CD4-positive, alpha-beta T cell treated with Interleukin-4 for 4 hours (primary cell): ENCODE results near the gene ABCA2.

Experiments
- DNase-seq: peaks from one replicate; pipeline ENCODE4 v3.0.0-alpha.2; 2020

The ABCA2 gene

DNA sequence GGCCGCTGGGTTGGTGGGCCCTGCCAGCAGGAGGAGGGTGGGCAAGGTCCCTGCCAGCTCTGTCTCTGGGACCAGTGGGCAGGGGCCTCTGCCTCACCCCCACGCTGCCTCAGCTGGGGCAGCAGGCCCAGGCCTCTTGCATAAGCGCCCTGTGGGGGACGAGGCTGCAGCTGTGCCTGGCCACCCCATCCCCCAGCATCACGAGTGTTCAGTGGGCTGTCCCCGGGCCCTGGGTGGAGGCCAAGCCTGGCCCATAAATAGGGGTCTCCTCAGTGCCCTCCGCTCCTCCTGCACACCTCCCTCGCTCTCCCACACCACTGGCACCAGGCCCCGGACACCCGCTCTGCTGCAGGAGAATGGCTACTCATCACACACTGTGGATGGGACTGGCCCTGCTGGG is 50.8 kb downstream of the ABCA2 start, which contains the start of gene PTGDS:
Gene PTGDS, plus strand, starts transcription at position 282 of the 400 bp plus-strand sequence. Its CDS starts 75 bp downstream, at position 357.
- DNase-seq = no peak

DNA sequence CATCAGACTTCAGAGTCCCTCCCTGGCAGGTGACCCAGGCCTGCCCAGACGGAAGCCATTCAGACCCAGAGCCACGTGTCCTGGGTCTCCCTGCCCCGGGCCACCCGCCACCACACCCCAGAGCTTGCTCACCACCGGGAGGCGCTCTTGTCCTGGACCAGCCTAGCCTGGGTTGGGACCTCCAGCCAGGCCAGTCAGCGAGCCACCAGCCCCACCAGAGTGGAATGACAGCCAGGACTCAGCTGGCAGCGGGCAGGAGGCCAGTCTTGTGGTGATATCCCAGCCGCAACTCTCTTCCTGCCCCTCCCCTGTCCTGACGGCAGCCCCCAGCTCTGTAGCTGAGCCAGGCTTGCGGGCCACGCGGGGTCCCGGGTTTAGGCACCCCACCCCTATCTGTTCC is 52.4 kb downstream of the ABCA2 start:
- no peak for DNase-seq

DNA sequence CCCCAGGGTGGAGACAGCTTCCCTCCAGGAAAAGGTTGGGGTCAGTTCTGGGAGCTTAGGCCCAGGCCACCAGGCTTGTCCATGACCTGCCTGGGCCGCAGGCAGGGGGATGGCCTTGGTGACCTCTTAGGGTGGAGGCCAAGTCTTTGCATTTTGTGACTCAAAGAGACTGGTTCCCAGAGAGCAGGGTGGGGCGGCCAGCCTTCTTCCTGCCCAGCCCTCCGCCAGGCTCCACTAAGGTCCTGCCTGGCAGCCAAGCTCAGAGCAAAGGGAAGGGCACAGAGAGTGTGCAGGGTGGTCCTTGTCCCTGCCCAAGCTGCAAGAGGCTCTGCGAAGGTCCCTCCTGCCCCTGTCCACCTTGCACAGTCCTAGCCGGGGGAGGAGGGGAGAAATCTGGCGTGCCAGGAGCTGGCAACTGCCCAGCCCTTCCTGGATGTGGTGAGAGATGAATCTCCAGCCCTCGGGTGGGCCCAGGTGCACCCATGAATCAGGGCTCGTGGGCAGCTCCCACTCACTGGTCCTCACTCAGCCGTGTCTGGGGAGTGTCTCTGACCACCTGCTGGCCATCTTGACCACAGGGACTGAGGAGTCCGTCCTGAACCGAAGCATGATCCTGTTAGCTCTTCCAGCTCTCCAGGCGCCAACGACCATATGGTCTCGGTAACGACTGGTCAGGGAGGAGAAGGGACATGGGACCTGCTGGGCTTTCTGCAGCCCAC is 53.1 kb downstream of the ABCA2 start:
- peak; percentile 29 for DNase-seq

DNA sequence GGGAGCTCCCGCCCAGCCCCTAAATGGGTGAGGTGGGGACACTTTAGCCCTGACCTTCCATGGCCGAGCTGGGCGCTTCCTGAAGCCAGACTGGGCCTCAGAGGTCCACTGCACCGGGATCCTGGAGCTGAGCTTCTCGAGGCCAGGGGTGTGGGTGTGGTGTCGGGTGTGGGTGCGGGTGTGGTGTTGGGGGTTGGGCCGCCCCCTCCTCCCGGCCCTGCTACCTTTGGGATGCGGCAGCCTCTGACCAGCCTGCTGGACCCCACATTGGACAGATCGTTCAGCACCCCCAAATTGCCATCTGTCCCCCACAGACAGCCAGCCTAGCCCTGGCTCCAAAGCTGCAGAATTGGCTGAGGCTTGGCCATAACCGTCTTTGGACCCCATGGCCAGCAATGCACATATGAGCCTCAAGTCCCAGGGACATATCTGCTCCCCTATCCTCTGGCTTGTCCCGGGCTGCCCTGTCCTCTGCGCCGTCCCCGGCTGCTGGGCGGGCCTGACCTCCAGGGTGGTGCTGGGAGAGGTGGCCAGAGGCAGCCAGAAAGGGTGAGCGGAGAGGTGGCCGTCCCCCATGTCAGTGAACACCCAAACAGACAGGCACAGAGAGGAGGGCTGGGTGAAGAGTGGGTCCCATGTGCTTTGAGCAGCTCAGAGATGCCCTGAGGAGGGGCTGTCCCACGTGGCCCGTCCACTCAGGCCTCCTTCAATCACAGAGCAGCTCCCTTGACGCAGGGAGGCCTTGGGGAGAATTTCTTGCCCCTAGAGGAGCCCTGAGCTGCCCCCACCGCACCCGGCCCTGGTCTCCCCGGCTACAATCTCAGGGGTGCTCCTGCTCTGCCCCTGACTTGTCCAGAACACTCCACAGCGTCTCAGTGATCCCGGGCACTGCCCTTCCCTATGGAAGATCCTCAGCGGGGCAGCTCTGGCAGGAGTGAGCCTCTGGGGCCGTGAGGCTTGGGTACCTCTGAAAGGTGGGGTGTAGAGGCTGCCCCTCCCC is 54.1 kb downstream of the ABCA2 start:
- no peak for DNase-seq

DNA sequence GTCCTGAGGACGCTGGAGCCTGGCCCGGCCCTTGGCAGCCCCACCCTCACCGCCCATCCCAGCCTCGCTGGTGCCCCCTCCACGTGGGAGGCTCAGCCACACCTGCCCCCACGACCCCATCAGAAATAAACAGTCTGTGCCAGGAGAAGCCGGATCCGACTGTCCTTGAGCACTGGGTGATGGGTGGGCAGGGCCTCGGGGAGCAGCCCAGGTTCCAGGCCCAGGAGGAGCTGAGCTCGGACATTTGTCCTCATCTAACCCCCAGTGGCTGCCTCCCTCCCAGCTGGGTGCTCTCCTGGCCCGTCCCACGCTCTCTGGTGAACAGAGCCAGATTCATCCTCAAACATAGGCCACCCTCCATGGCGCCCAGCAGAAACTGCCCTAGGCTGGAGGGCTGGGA is 55.3 kb downstream of the ABCA2 start:
- DNase-seq = no peak

DNA sequence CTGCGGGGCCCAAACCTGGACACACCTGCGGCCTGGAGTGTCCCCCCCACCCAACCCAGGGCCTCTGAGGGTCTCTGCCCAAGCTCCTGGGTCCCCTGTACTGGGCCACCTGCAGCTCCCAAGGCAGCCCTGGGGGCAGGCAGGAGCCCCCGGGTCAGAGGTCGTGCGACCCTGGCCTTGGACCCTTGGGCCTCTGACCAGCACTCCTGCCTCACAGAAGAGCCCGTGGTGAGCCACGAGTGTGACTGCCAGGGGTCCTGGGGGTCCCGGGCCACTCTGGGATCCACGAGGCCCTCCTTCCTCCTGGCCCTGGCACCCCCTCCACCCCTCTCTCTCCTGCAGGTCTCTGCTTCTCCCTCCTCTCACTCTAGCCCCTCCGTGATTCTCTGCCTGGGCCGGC is 55.7 kb downstream of the ABCA2 start:
- no peak for DNase-seq

DNA sequence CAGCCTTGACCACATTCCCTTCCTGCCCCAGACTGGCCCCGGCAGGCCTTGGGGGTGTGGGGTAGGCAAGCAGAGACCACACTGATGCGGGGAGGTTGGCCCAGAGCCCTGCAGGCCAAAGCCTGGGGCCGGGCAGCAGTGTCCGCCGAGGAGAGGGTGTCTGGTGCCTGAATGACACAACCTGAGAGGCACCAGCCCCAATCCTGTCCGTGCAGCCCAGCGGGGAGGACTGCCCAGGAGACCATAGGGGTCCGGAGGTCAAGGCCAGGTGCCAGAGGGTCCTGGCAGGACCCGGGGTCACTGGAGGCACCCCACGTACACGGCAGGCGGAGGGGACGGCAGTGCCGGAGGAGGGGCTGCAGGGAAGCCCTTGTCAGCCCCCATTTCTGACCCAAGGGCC is 56.3 kb downstream of the ABCA2 start:
- no peak for DNase-seq

DNA sequence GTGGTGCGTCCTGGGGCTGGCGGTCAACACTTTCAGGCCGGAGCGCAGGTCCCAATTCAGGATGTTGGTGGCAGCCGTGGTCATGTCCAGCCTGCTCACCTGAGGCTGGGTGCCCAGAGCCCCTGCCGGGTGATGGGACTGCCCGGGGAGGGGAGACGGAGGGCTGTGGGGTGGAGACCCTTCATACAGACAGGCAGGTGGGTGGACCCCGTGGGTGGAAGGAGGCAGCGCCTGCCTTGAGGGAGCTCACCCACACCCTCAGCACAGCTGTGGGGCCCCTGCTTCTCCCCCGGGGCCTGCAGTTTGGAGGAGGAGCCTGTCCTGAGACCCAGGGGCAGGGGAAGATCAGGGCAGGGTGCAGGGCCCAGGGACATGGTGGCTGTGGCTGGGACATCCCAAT is 57.7 kb downstream of the ABCA2 start:
- no peak for DNase-seq

DNA sequence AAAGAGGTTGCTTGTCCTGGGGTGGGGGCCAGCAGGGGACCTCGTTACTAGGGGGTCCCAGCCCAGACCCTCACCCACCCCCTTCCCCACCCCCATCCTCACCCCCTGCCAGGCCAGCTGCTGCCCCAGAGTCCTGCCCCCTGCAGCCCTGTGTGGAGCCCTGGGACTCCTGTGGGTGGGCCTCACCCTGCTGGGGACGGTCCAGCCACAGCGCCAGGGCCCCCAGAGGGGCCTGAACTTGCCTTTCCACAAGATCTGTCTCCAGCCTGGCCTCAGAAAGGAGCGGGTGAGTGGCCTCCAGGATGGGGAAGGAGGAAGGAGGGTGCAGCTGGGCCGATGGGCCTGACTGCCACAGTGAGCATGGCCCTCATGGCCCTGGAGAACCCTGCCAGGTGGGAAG is 58.3 kb downstream of the ABCA2 start:
- DNase-seq = no peak

DNA sequence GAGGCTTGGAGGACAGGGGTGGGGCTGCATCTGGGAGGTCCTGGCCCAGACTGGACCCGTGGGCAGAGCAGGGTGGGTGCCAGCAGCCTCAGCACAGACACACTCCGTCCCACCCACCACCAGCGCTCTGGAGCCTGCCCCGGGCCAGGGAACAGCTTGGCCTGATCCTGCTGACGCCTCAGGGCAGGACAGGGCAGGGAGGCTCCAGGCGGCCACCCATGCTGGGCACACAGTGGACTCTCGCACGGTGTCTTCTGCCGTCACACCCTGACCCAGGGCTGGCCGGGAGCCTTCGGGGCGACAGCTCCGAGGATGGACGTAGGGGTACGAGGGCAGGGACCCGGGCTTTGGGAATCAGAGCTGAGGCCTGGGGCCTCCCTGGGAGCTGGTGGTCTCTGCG is 58.9 kb downstream of the ABCA2 start:
- DNase-seq = no peak

DNA sequence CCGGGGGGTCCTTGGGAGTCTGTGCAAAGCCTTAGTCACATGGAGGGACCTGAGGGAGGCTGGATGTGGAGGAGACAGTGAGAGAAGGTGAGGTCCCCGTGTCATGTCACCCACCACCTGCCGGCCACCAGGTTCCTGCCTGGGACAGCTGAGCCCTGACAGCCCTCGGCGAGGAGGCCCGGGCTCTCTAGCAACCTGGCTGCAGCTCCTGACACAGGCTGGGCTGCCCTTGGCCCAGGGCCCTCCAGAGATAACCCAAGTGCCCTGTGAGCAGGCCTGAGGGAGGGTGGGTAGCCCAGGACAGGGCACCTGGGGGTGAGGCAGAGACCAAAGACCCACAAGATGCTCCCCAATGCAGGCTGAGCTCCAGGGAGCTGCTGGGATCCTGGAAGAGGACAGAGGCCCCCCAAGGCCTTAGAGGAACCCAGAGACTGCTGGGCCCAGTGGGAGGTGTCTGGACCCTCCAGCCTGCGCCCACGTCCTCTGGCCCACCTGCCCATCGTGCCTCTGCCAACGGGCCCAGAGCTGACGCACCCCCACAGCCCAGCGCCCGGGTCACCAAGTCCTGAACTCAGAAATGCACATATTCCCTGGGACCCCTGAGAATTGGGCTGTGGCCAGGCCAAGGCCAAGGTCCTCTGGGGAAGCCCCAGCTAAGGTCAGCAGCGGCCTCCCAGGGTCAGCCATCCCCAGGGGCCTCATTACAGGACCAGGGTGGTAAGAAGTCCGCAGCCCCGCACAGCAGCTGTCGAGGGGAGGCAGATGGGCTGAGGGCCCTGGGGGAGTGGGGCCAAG is 59.5 kb downstream of the ABCA2 start:
- DNase-seq = no peak

DNA sequence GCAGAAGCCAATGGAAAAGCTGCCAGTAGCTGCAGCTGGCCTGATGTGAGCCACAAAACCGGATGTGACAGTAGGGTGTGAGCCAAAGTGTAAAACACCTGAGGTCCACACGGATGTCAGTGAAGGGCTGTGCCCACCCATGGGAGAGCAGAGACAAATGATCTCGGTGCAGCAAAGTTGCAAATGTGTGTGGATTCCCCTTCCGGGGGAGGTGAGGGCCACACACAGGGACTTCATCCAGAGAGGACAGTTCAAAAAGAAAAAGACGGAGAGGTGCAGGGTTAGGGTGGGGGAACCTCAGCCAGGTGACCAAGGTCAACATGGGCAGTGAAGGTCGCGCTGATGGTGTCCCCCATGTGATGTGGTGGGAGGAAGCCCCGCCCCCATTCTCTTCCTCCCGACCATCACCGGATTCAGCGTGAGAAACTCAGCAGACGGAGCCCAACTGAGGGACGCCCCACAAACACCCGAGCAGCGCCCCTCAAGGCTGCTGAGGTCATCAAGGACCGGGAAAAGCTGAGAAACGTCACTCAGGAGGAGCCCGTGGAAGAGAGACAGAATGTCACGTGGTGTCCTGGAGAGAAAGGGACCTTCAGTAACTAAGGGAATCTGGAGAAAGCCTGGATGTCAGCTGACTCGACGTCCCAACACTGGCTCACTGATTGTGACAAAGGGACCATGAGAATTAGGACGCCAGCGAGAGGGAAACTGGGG is 62.1 kb downstream of the ABCA2 start:
- DNase-seq = peak; percentile 54

DNA sequence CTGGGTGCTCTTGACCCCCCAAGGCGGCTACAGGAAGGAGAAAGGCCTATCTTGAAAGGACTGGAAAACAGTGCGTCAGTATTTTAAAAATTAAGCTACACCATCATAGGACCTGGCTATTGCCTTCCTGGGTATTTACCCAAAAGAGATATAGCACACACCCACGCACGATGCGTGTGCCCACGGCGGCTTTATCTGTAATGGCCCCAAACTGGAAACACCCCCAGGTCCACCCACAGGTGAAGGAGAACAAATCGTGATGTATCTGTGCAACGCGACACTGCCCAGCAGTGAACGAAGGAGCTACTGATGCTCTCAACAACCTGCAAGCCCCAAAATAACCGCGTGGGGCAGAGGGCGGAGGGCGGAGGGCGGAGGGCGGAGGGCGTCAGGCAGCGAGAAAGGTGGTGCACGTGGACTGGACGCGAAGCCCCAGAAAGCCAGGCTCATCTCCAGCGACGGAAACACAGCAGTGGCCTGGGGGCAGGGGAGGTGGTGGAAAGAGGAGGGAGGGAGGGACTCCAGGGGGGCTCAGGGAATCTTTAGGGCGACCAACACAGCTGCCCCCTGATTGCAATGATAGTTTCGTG is 63.1 kb downstream of the ABCA2 start:
- DNase-seq = no peak

DNA sequence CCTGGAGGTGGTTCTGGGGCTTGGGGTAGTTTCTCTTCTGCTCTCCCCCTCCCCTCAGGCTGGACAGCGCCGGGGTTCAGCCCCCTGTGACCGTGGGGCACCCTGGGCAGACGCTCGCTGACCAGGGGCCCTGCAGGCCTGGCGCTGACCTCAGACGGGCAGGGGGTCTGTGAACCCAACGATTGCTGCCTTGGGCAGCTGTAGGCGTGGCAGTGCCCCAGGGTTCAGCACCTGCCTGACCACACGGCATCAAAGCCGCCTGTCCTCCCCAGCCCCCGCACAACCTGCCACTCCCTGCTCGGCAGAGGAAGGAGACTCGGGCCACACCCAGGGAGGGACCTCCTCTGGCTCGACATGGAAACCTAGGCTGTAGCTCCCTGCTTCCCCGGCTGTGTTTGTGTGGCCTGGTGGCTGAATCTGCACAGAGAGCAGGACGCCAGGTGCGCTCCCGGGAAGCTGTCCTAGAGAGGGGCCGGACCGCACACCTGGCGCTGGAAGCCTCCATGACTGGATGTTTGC is 63.8 kb downstream of the ABCA2 start:
- DNase-seq = no peak

DNA sequence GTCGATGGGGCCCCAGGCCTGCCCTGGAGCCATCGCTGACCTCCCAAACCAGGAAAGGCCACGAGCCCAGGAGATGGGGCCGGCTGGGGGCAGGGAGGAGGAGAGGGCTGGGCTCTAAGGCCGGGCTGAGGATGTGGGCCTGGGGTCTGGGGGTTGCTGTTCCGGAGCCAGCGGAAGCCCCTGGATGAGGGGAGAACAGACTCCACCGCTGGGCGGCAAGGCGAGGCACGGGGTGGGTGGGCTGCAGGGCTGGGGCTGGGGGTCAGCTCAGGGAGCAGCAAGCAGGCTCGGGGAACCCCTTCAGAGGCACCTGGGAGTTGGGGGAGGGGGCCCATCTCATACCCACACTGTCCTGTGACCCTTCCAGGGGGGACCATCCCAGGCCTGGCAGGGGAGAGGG is 64.3 kb downstream of the ABCA2 start:
- DNase-seq = no peak

DNA sequence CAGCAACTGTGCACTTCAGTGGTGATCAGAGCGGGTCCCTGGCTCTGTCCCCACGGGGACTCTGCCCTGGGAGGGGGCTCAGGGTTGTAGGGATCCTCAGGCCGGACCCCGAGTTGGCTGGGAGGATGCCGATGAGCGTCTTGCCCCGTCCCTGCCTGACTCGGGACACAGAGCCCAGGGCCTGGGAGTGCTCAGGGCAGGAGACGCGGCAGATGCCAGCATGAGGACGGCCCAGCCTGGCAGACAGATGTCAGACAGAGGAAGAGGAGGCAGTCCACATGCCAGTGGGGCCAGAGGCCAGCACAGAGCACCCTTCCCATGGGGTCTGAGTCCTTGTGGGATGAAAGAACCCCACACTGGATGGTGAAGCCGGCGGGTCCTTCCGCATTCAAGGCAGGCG is 64.7 kb downstream of the ABCA2 start:
- no peak for DNase-seq

DNA sequence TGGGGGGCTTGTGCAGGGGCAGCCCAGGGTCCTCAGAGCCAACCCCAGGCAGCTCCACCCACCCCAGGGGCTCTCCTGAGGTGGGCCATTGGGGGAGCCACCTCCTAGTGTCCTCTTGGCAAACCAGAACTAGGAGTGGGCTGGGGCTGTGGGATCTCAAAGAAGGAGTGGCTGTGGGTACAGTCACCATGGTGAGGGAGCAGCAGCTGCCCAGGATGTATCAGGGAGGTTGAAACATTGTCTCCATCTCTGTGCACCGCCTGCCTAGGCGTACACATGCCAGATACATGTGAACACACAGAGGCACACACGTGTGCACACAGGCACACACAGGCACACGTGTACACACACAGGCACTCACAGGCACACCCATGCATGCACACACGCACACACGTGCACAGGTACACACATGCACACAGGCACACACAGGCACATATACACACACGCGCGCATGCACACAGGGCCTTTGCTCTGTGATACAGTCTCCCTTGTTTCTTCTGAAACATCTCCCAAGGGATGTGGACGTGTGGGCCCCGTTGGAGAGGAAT is 65.3 kb downstream of the ABCA2 start:
- DNase-seq = no peak

DNA sequence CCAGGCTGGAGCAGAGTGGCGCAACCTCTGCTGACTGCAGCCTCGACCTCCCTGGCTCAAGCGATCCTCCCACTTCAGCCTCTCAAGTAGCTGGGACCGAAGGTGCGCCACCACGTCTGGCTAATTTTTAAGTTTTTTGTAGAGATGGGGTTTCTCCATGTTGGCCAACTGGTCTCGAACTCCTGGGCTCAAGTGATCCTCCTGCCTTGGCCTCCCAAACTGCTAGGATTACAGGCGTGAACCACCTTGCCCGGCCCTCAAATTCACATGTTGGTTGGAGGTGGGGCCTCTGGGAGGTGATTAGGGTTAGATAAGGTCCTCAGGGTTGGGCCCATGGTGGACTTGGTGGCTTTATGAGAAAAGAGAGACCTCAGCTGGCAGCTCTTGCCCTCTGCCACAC is 65.9 kb downstream of the ABCA2 start:
- DNase-seq = no peak

DNA sequence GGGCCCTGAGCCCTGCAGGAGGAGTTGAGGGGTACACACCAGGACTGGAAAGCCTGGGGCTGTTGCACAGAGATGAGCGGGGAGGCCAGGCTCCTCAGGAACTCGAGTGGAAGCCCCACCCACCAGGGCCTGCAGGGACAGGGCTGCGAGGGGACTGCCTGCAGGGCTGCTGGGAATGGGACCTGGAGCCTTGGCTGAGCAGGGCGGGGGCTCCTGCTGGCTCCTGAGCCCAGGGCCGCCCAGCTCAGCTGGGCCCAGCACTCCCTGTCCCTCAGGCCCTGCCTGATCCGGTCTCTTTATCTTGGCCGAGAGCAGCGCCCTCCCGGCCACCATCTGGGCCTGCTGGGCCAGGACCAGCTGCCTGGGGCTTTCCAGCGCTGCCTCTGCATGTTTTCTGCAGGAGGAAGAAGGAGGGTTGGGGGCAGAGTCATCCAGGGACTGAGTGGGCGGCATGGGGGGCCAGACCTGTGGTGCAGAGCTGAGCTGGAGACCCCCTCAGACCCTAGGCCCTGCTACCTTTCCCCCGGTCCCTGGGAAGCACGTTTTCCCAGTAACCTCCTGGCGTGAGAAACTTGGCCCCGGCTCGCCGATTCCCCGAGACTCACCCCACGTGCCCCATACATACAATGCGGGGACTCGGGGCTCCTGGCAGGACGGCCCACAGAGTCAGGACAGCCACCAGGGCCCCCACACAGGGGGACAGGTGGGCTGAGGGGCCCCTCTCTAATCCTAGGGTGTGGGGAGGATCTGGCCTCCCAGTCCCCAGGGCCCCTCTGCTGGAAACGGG is 66.6 kb downstream of the ABCA2 start:
- no peak for DNase-seq

DNA sequence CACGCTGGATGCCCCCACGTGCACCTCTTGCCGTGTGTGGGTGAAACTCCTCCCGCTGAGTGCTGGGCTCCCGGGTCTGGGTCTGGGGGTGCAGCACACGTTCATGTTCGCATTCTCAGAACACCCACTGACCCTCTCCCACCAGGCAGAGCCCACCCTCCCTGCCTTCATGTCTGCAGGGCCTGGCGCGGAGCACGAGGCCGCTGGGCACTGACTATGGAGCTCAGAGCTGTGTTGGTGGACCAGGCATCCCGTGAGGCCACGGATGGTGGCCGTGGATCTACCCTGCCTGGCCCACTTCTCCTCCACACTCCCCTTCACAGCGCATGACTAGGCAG is 67.1 kb downstream of the ABCA2 start:
- no peak for DNase-seq
